Tibial nerve (tissue), 4 donors: ENCODE data around the gene RPL18.
A peak's percentile ranks its signal among the peaks of the same experiment; 100 is the strongest.

ENCODE experiments used
- EP300 ChIP-seq, 2 donors: sonication (generic); formaldehyde crosslinking; IDR thresholded peaks; one replicate each; pipeline ENCODE4 v1.6.1; 2017; ENCODE audit warnings: antibody characterized with exemption in 2 of 2, mild to moderate bottlenecking in 1 of 2
- TF ChIP-seq, protein P1 (sequence below), 5 experiments: fragments of 200-600 bp in 3 of 5; fragments of 450-650 bp in 2 of 5; sonication (generic) in 3 of 5; IDR thresholded peaks; one replicate each; pipeline ENCODE4 v1.5.1; 2016 to 2019; ENCODE audit warnings: antibody characterized with exemption in 5 of 5, mild to moderate bottlenecking in 3 of 5, moderate library complexity in 2 of 5

DNA sequence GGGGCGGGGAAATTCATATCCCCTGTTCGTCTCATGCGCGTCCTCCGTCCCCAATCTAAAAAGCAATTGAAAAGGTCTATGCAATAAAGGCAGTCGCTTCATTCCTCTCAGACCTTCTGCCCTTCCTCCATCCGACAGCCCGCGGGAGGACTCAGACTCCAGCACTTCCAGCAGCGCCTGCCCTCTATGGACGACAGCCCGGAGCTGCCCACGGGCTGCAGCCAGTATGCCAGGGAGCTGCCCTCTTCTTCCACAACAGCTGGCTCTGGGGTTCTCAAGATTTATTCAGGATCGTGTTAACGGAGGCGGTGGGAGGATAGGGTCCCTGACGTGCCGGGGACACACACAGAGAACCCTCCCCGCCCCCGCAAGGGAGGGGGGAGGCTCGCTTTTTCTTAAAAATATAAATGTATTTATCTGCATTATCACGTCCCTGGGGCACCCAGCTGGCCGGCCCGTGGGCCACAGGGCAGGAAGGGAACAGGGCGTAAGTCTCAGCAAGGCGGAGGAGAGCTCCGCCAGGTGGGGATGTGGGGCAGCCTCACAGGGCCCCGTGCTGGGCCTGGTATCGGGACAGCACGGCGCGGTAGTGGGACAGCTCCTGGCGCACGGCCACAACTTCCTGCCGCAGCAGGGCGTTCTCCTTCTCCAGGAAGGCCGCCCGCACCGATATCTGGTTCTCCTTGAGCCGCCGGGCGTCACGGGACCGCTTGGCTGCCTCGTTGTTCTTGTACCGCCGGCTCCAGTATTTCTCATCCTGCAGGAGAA is 11.5 kb upstream of the RPL18 start:
- TF ChIP-seq, protein P1, sequence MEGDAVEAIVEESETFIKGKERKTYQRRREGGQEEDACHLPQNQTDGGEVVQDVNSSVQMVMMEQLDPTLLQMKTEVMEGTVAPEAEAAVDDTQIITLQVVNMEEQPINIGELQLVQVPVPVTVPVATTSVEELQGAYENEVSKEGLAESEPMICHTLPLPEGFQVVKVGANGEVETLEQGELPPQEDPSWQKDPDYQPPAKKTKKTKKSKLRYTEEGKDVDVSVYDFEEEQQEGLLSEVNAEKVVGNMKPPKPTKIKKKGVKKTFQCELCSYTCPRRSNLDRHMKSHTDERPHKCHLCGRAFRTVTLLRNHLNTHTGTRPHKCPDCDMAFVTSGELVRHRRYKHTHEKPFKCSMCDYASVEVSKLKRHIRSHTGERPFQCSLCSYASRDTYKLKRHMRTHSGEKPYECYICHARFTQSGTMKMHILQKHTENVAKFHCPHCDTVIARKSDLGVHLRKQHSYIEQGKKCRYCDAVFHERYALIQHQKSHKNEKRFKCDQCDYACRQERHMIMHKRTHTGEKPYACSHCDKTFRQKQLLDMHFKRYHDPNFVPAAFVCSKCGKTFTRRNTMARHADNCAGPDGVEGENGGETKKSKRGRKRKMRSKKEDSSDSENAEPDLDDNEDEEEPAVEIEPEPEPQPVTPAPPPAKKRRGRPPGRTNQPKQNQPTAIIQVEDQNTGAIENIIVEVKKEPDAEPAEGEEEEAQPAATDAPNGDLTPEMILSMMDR (IDR thresholded peaks at IDR 0.05) = peak in 1 of 5 experiments; percentile 14
- peak in 1 of 2 donors; percentile 28 for TF ChIP-seq EP300 (IDR thresholded peaks at IDR 0.05)
